ENCODE results near the gene KIAA0319L.

Gene KIAA0319L

GRCh38 chr1:35454176-35454575 lies 103.0 kb downstream of the KIAA0319L start:
- TF ChIP-seq SP1 (IDR thresholded peaks at IDR 0.05) (no peak), SUZ12 (IDR thresholded peaks at IDR 0.05) (no peak), L3MBTL2 (conservative IDR thresholded peaks at IDR 0.05) (no peak), NFRKB (IDR thresholded peaks at IDR 0.05) (no peak), LEF1 (IDR thresholded peaks at IDR 0.05; ENCODE audit: borderline replicate concordance) (no peak), FOXK2 (IDR thresholded peaks at IDR 0.05) (no peak), FOXA1 (IDR thresholded peaks at IDR 0.05) (no peak), ELF4 (IDR thresholded peaks at IDR 0.05) (no peak), BHLHE40 (IDR thresholded peaks at IDR 0.05; ENCODE audit: borderline replicate concordance) (no peak), TARDBP (IDR thresholded peaks at IDR 0.05) (no peak), ZNF384 (IDR thresholded peaks at IDR 0.05) (no peak), ARNT (IDR thresholded peaks at IDR 0.05) (no peak), HDGF (IDR thresholded peaks at IDR 0.05; ENCODE audit: borderline replicate concordance) (no peak), CTBP1 (IDR thresholded peaks at IDR 0.05; ENCODE audit: borderline replicate concordance) (no peak), FOXM1 (IDR thresholded peaks at IDR 0.05; ENCODE audit: borderline replicate concordance) (no peak), PKNOX1 (IDR thresholded peaks at IDR 0.05) (no peak)
- POLR2A ChIA-PET = no interaction called here

GRCh38 chr1:35453031-35453430 lies 104.2 kb downstream of the KIAA0319L start:
- TF ChIP-seq LEF1 (IDR thresholded peaks at IDR 0.05; ENCODE audit: borderline replicate concordance) = no peak
- no peak for TF ChIP-seq BHLHE40 (IDR thresholded peaks at IDR 0.05; ENCODE audit: borderline replicate concordance)
- no peak for TF ChIP-seq ELF4 (IDR thresholded peaks at IDR 0.05)
- TF ChIP-seq SP1 (IDR thresholded peaks at IDR 0.05) = no peak
- TF ChIP-seq HDGF (IDR thresholded peaks at IDR 0.05; ENCODE audit: borderline replicate concordance) = no peak
- no peak for TF ChIP-seq SUZ12 (IDR thresholded peaks at IDR 0.05)
- TF ChIP-seq NFRKB (IDR thresholded peaks at IDR 0.05) = no peak
- TF ChIP-seq L3MBTL2 (conservative IDR thresholded peaks at IDR 0.05) = no peak
- TF ChIP-seq FOXK2 (IDR thresholded peaks at IDR 0.05) = no peak
- TF ChIP-seq TARDBP (IDR thresholded peaks at IDR 0.05) = no peak
- no peak for TF ChIP-seq FOXA1 (IDR thresholded peaks at IDR 0.05)
- no peak for TF ChIP-seq ARNT (IDR thresholded peaks at IDR 0.05)
- no peak for TF ChIP-seq ZNF384 (IDR thresholded peaks at IDR 0.05)
- no peak for TF ChIP-seq PKNOX1 (IDR thresholded peaks at IDR 0.05)
- TF ChIP-seq FOXM1 (IDR thresholded peaks at IDR 0.05; ENCODE audit: borderline replicate concordance) = no peak
- TF ChIP-seq CTBP1 (IDR thresholded peaks at IDR 0.05; ENCODE audit: borderline replicate concordance) = no peak
- CTCF ChIA-PET = interaction anchor here (1.3 to 2.7 kb wide), 2 partner anchors 9 to 112 kb away, joined by 3 to 27 read pairs; no protein-coding TSS in a partner anchor
- POLR2A ChIA-PET = no interaction called here
- no peak for DNase-seq (ENCODE audit: extremely low spot score)

More at GRCh38 chr1:35454176-35454575, 103.0 kb downstream of the KIAA0319L start:
- DNase-seq (ENCODE audit: extremely low spot score) = no peak
- CTCF ChIA-PET = interaction anchor here (0.9 to 1.3 kb wide), 2 partner anchors 110 to 113 kb away, joined by 4 read pairs; no protein-coding TSS in a partner anchor

GRCh38 chr1:35452106-35452774 lies 105.0 kb downstream of the KIAA0319L start:
- TF ChIP-seq L3MBTL2 (conservative IDR thresholded peaks at IDR 0.05) = no peak
- ChIA-PET POLR2A (interaction anchor here (0.9 kb wide), 1 partner anchor 15 kb away, joined by 3 read pairs; no protein-coding TSS in a partner anchor), CTCF (interaction anchor here (0.5 to 2.7 kb wide), 7 partner anchors 8 to 129 kb away, joined by 3 to 27 read pairs (median 4); partner anchors contain the start of gene NCDN)
- no peak for DNase-seq (ENCODE audit: extremely low spot score)

- TF ChIP-seq PKNOX1 (IDR thresholded peaks at IDR 0.05) (peak; percentile 38; the same call in 1 of the 2 replicates), BHLHE40 (IDR thresholded peaks at IDR 0.05; ENCODE audit: borderline replicate concordance) (no peak), CTBP1 (IDR thresholded peaks at IDR 0.05; ENCODE audit: borderline replicate concordance) (no peak)
- POLR2A ChIA-PET = interaction anchor here (0.6 to 0.9 kb wide), 5 partner anchors 14 to 324 kb away, joined by 3 read pairs; partner anchors contain the start of genes KIAA0319L and NCDN
- peak; percentile 81 for DNase-seq (ENCODE audit: extremely low spot score)
- CTCF ChIA-PET = interaction anchor here (0.7 to 2.7 kb wide), 17 partner anchors 8 to 319 kb away, joined by 3 to 27 read pairs (median 4); partner anchors contain the start of genes CLSPN and NCDN
These were observed 106.1 kb downstream of the KIAA0319L start for GRCh38 chr1:35451125-35451528.

GRCh38 chr1:35449334-35450008 lies 107.7 kb downstream of the KIAA0319L start:
- ChIA-PET POLR2A (no interaction called here), CTCF (interaction anchor here (2.1 kb wide), 1 partner anchor 115 kb away, joined by 6 read pairs; no protein-coding TSS in a partner anchor)
- TF ChIP-seq NFRKB (IDR thresholded peaks at IDR 0.05) (no peak), LEF1 (IDR thresholded peaks at IDR 0.05; ENCODE audit: borderline replicate concordance) (no peak), BHLHE40 (IDR thresholded peaks at IDR 0.05; ENCODE audit: borderline replicate concordance) (no peak), FOXA1 (IDR thresholded peaks at IDR 0.05) (no peak), SUZ12 (IDR thresholded peaks at IDR 0.05) (no peak), FOXM1 (IDR thresholded peaks at IDR 0.05; ENCODE audit: borderline replicate concordance) (no peak), PKNOX1 (IDR thresholded peaks at IDR 0.05) (no peak), L3MBTL2 (conservative IDR thresholded peaks at IDR 0.05) (no peak), ARNT (IDR thresholded peaks at IDR 0.05) (no peak), FOXK2 (IDR thresholded peaks at IDR 0.05) (no peak), TARDBP (IDR thresholded peaks at IDR 0.05) (no peak), SP1 (IDR thresholded peaks at IDR 0.05) (no peak), ELF4 (IDR thresholded peaks at IDR 0.05) (no peak), HDGF (IDR thresholded peaks at IDR 0.05; ENCODE audit: borderline replicate concordance) (no peak)
- no peak for DNase-seq (ENCODE audit: extremely low spot score)
